ENCODE results near the gene TEAD2.

- TF ChIP-seq SUZ12 (IDR thresholded peaks at IDR 0.05; ENCODE audit: extremely low read depth, insufficient read depth, insufficient read length) (no peak), ZNF274 (IDR thresholded peaks at IDR 0.05; ENCODE audit: low read depth, low read length) (no peak)
Observed at GRCh38 chr19:49390929-49391359, 28.7 kb upstream of the TEAD2 start.

Data from NT2/D1 (cell line).